Liver (tissue), 9 donors: ENCODE data around the gene SGMS1. TPM values are rescaled to one million over a fixed set of nuclear protein-coding genes. Genes with fewer than 3 reads are reported as not detected.

Experiments used
- DNase-seq: peaks from one replicate; pipeline ENCODE4 v3.0.0-alpha.2; 2017; ENCODE audit warnings: low spot score
- H3K27ac ChIP-seq, 2 donors: one replicate each; pipeline ENCODE4 v1.7.0; 2013; ENCODE audit warnings: inconsistent platforms in 2 of 2, low read length in 2 of 2, control low read depth in 1 of 2, low read depth in 1 of 2, mild to moderate bottlenecking in 1 of 2
- H3K27me3 ChIP-seq, 4 donors: one replicate each; pipeline versions ENCODE4 v1.6.1 to v1.7.0; 2013; ENCODE audit warnings: low read length in 3 of 4, inconsistent platforms in 1 of 4, mild to moderate bottlenecking in 1 of 4, moderate library complexity in 1 of 4; ENCODE audit not compliant: control insufficient read depth in 4 of 4, insufficient read depth in 4 of 4
- H3K36me3 ChIP-seq, 4 donors: one replicate each; pipeline versions ENCODE4 v1.6.1 to v1.7.0; 2013; ENCODE audit warnings: low read length in 3 of 4, mild to moderate bottlenecking in 3 of 4, low read depth in 1 of 4, moderate library complexity in 1 of 4; ENCODE audit not compliant: control insufficient read depth in 4 of 4, insufficient read depth in 3 of 4
- H3K4me1 ChIP-seq, 4 donors: one replicate each; pipeline versions ENCODE4 v1.6.1 to v1.7.0; 2013; ENCODE audit warnings: low read length in 3 of 4, mild to moderate bottlenecking in 3 of 4, moderate library complexity in 1 of 4; ENCODE audit not compliant: control insufficient read depth in 4 of 4, insufficient read depth in 4 of 4
- H3K4me3 ChIP-seq, 3 donors: one replicate each; pipeline versions ENCODE4 v1.6.1 to v1.7.0; 2013; ENCODE audit warnings: low read length in 3 of 3, control low read depth in 1 of 3, low read depth in 1 of 3, mild to moderate bottlenecking in 1 of 3
- H3K9ac ChIP-seq, 2 donors: one replicate each; pipeline ENCODE4 v1.7.0; 2013; ENCODE audit warnings: low read length in 2 of 2, mild to moderate bottlenecking in 2 of 2, moderate library complexity in 2 of 2, control low read depth in 1 of 2, low read depth in 1 of 2
- H3K9me3 ChIP-seq, 4 donors: one replicate each; pipeline versions ENCODE4 v1.6.1 to v1.7.0; 2013; ENCODE audit warnings: low read length in 3 of 4; ENCODE audit not compliant: control insufficient read depth in 4 of 4
- FOXA1 ChIP-seq: IDR thresholded peaks from 2 replicates; pipeline ENCODE4 v1.6.1; 2016; ENCODE audit warnings: antibody characterized with exemption
- FOXA2 ChIP-seq: IDR thresholded peaks from 2 replicates; pipeline ENCODE4 v1.6.1; 2016; ENCODE audit warnings: antibody characterized with exemption
- JUND ChIP-seq, 2 donors: IDR thresholded peaks; 2 replicates each; pipeline ENCODE4 v1.6.1; 2016; ENCODE audit warnings: antibody characterized with exemption in 2 of 2
- RAD21 ChIP-seq, 2 donors: IDR thresholded peaks; 2 replicates each; pipeline ENCODE4 v1.6.1; 2016; ENCODE audit warnings: antibody characterized with exemption in 2 of 2, mild to moderate bottlenecking in 2 of 2
- TAF1 ChIP-seq: conservative IDR thresholded peaks from 2 replicates; pipeline ENCODE4 v1.6.1; 2016; ENCODE audit warnings: antibody characterized with exemption, mild to moderate bottlenecking
- WGBS: extraction: QIAGEN DNeasy Blood & Tissue Kit; methylation state at CpG from one replicate; pipeline ENCODE4 v1.1.7; 2013; 5-methylcytosine and 5-hydroxymethylcytosine counted together
- polyA plus RNA-seq, 2 donors: library from polyadenylated mRNA; stranded (reverse) in 1 of 2; unstranded in 1 of 2; fragments of 200-250 nt in 1 of 2; fragments of >200 nt in 1 of 2; fragmentation: Nextera tagmentation in 1 of 2; extraction: Ambion mirVana in 1 of 2; gene quantifications; one replicate each; pipeline versions ENCODE4 v1.2.1 to v1.2.3, GENCODE V29; 2013 to 2015
- total RNA-seq, 2 donors: library from RNA; depleted of rRNA; stranded (reverse); fragments of >200 nt; gene quantifications; one replicate each; pipeline ENCODE4 v1.2.3, GENCODE V29; 2014
- TF ChIP-seq, protein P1 (sequence below): IDR thresholded peaks from 2 replicates; pipeline ENCODE4 v1.6.1; 2016; ENCODE audit warnings: antibody characterized with exemption, mild to moderate bottlenecking
- TF ChIP-seq, protein P2 (sequence below): fragments of 150-350 bp; IDR thresholded peaks from 2 replicates; pipeline ENCODE4 v1.5.1; 2017; ENCODE audit warnings: improper control_type of control experiment, low read depth, low read length; ENCODE audit not compliant: missing input control
- TF ChIP-seq, protein P3 (sequence below): IDR thresholded peaks from 2 replicates; pipeline ENCODE4 v1.6.1; 2016; ENCODE audit warnings: antibody characterized with exemption
- TF ChIP-seq, protein P4 (sequence below): IDR thresholded peaks from 2 replicates; pipeline ENCODE4 v1.6.1; 2016; ENCODE audit warnings: antibody characterized with exemption
- TF ChIP-seq, protein P5 (sequence below): IDR thresholded peaks from 2 replicates; pipeline ENCODE4 v1.6.1; 2016; ENCODE audit warnings: antibody characterized with exemption
- donor health status: healthy.
- donor health status: healthy.
- donor health status: healthy.
- donor health status: healthy.
- donor health status: healthy.

SGMS1 gene
- total and polyA plus RNA-seq, 4 donors: 6.8 to 98.2 (median 21.1) TPM

DNA sequence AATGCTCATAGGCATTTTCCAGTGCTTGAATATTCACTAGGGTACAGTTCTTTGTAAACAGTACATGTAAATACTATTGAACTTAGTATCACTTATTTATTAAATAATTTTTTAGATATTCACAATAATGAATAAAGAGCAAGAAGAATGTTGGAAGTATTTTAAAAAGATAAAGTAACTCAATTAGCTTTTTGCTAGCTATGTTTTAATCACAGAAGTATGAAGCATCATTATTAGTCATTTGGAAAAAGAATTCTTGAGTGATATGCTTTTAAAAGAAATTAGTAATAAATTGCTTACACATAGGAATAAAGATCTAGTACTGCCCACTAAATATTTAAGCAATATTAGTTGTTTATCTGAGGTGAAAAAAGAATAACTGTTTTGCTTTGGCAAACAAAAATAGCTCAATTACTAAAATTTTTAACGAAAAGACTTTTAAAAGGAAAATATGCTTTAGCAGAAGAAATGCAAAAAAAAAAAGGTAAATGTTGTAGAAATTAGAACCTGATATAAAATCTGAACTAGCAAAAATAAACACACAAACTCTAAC is 66.5 kb downstream of the SGMS1 start (continued):
- TF ChIP-seq, protein P1, sequence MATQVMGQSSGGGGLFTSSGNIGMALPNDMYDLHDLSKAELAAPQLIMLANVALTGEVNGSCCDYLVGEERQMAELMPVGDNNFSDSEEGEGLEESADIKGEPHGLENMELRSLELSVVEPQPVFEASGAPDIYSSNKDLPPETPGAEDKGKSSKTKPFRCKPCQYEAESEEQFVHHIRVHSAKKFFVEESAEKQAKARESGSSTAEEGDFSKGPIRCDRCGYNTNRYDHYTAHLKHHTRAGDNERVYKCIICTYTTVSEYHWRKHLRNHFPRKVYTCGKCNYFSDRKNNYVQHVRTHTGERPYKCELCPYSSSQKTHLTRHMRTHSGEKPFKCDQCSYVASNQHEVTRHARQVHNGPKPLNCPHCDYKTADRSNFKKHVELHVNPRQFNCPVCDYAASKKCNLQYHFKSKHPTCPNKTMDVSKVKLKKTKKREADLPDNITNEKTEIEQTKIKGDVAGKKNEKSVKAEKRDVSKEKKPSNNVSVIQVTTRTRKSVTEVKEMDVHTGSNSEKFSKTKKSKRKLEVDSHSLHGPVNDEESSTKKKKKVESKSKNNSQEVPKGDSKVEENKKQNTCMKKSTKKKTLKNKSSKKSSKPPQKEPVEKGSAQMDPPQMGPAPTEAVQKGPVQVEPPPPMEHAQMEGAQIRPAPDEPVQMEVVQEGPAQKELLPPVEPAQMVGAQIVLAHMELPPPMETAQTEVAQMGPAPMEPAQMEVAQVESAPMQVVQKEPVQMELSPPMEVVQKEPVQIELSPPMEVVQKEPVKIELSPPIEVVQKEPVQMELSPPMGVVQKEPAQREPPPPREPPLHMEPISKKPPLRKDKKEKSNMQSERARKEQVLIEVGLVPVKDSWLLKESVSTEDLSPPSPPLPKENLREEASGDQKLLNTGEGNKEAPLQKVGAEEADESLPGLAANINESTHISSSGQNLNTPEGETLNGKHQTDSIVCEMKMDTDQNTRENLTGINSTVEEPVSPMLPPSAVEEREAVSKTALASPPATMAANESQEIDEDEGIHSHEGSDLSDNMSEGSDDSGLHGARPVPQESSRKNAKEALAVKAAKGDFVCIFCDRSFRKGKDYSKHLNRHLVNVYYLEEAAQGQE: no peak
- no peak for TF ChIP-seq FOXA1

DNA sequence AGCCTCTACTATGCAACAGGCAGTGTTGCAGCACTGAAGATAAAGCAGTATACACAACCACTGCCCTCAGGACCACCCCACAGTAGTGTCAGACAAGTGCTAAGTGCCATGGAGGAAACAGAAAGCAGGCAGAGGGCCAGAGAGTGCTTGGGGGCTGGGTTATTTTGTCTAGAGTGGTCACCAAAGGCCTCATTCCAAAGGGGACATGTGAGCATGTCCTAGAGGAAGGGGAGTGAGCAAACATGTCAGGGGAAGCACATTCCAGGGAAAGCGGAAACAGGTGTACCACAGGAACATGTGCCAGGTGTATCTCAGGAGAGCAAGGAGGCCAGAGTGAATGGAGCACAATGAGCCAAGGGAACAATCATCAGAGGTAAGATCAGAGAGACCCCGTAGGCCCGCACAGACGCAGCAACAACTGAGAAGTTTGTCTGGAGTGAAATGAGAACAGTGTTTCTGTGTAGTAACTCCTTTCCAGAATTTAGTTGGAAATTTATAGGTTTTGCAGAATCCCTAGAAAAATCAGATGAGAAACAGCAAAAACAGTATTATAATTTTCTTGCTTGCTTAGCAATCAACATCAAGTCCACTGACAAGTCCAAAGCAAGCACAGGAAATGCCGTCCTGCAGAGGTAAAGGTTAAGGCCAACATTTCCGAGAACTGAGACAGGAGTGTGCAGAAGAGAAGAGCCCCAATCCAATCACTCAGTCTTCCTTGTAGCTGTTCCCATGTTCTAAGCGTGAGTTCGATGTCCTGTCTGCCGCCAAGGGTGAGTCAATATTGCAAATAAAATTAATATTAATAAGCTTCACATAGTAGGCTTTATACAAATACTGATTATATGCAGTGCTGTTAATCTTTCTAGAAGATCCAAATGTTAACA is 67.3 kb downstream of the SGMS1 start:
- no peaks in the 10 kb centered on the region for H3K27me3 ChIP-seq
- TF ChIP-seq, protein P2, sequence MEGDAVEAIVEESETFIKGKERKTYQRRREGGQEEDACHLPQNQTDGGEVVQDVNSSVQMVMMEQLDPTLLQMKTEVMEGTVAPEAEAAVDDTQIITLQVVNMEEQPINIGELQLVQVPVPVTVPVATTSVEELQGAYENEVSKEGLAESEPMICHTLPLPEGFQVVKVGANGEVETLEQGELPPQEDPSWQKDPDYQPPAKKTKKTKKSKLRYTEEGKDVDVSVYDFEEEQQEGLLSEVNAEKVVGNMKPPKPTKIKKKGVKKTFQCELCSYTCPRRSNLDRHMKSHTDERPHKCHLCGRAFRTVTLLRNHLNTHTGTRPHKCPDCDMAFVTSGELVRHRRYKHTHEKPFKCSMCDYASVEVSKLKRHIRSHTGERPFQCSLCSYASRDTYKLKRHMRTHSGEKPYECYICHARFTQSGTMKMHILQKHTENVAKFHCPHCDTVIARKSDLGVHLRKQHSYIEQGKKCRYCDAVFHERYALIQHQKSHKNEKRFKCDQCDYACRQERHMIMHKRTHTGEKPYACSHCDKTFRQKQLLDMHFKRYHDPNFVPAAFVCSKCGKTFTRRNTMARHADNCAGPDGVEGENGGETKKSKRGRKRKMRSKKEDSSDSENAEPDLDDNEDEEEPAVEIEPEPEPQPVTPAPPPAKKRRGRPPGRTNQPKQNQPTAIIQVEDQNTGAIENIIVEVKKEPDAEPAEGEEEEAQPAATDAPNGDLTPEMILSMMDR: no peak
- TF ChIP-seq, protein P3, sequence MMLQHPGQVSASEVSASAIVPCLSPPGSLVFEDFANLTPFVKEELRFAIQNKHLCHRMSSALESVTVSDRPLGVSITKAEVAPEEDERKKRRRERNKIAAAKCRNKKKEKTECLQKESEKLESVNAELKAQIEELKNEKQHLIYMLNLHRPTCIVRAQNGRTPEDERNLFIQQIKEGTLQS: no peak
- TF ChIP-seq, protein P4, sequence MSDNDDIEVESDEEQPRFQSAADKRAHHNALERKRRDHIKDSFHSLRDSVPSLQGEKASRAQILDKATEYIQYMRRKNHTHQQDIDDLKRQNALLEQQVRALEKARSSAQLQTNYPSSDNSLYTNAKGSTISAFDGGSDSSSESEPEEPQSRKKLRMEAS: no peak
- TF ChIP-seq, protein P5, sequence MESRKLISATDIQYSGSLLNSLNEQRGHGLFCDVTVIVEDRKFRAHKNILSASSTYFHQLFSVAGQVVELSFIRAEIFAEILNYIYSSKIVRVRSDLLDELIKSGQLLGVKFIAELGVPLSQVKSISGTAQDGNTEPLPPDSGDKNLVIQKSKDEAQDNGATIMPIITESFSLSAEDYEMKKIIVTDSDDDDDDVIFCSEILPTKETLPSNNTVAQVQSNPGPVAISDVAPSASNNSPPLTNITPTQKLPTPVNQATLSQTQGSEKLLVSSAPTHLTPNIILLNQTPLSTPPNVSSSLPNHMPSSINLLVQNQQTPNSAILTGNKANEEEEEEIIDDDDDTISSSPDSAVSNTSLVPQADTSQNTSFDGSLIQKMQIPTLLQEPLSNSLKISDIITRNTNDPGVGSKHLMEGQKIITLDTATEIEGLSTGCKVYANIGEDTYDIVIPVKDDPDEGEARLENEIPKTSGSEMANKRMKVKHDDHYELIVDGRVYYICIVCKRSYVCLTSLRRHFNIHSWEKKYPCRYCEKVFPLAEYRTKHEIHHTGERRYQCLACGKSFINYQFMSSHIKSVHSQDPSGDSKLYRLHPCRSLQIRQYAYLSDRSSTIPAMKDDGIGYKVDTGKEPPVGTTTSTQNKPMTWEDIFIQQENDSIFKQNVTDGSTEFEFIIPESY: no peak
- no peak for TF ChIP-seq JUND (IDR thresholded peaks at IDR 0.05)
- TF ChIP-seq TAF1: no peak
- peaks cover 2 to 25% (median 21%) of the 10 kb centered on the region in 4 donors for H3K4me1 ChIP-seq
- WGBS: 83% methylated on average over 9 of the region's 9 CpGs
- H3K27ac ChIP-seq: no peak overlapping the region
- DNase-seq: no peak
- no peak overlapping the region for H3K4me3 ChIP-seq
- H3K36me3 ChIP-seq: no peaks in the 10 kb centered on the region
- no peaks in the 10 kb centered on the region for H3K9me3 ChIP-seq
- H3K9ac ChIP-seq: no peak overlapping the region

DNA sequence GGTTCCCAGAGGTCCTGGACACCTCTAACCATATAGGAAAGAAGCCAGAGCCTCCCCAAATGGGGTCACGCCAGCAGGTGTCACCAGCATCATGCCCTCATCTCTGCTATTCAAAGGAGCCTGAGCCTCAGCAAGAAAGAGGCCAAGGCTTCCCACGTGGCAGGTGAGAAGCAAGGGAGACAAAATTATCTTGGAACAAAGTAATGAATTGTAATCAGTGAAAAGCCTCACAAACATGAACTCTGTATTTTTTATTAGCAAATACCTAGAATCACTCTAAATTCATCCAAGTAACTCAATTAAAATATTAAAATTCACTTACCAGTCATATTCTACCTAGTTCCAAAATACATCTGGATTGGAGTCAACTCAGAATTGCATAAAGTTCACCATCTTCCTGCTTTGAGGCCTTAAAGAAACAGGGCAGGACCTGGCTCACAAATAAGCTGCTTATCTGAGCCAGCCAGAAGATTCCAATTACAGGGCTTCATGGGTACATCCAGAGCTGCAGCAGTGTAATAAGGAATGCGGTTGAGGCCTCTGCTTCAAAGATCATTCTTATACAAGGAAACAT is 68.7 kb downstream of the SGMS1 start:
- H3K4me1 ChIP-seq: peaks cover 2 to 24% (median 21%) of the 10 kb centered on the region in 4 donors

More for the DNA sequence above, 68.7 kb downstream of the SGMS1 start:
- no peaks in the 10 kb centered on the region for H3K27me3 ChIP-seq
- WGBS: 74% methylated on average over 3 of the region's 3 CpGs
- TF ChIP-seq RAD21 (IDR thresholded peaks at IDR 0.05) (peak; percentile 47 to 52), FOXA1 (no peak), TAF1 (no peak), FOXA2 (no peak)
- H3K36me3 ChIP-seq: no peaks in the 10 kb centered on the region
- DNase-seq: no peak
- no peaks in the 10 kb centered on the region for H3K9me3 ChIP-seq
- H3K9ac ChIP-seq: no peak overlapping the region
- no peak overlapping the region for H3K4me3 ChIP-seq
- H3K27ac ChIP-seq: no peak overlapping the region
